Cardiac septum (tissue), 1 donor: ENCODE measurements around the gene PLA2G1B. TPM values are rescaled to one million over a fixed set of nuclear protein-coding genes. Genes with fewer than 3 reads are reported as not detected.

ENCODE experiments used
- DNase-seq: peaks from one replicate; pipeline ENCODE4 v3.0.0-alpha.2; 2020; ENCODE audit warnings: low spot score
- intact Hi-C: fragments of 100-400 bp; cut with DNase I; formaldehyde crosslinking; loops from one replicate; pipeline ENCODE4 v1.14.0; 2022
- total RNA-seq: library from RNA; stranded (reverse); fragmentation: NEBNext Ultra II Directional; extraction: Animal tissue kit (Norgen Biotek cat#: 25700); gene quantifications from one replicate; pipeline ENCODE4 v1.2.1, GENCODE V29; 2021
- donor health status: DM: no; HTN: no; CAD: no.

PLA2G1B gene
- total RNA-seq, 1 donor from 2014 or later, result not detected

- no peak for DNase-seq
- intact Hi-C loops, result no loop called here
Observed at GRCh38 chr12:120332523-120332922, 4.9 kb upstream of the PLA2G1B start.

GRCh38 chr12:120332041-120332440 is 4.5 kb upstream of the PLA2G1B start:
- intact Hi-C loops, result no loop called here
- no peak for DNase-seq

GRCh38 chr12:120331390-120331789 is 3.8 kb upstream of the PLA2G1B start:
- no peak for DNase-seq
- intact Hi-C loops, result no loop called here

- intact Hi-C loops, result no loop called here
- DNase-seq, result no peak
Observed at GRCh38 chr12:120328228-120328627, 649 bp upstream of the PLA2G1B start.

GRCh38 chr12:120324841-120325417 is 2.6 kb downstream of the PLA2G1B start:
- DNase-seq, result no peak
- intact Hi-C loops, result no loop called here

- DNase-seq, result no peak
- intact Hi-C loops, result no loop called here
Observed at GRCh38 chr12:120323772-120324171, 3.8 kb downstream of the PLA2G1B start.

- intact Hi-C loops, result no loop called here
- no peak for DNase-seq
Observed at GRCh38 chr12:120321382-120322202, 6.0 kb downstream of the PLA2G1B start.

- peak; percentile 100 for DNase-seq
- intact Hi-C loops, result no loop called here
Observed at GRCh38 chr12:120317224-120318105, 10.1 kb downstream of the PLA2G1B start.

- no peak for DNase-seq
- intact Hi-C loops, result no loop called here
Observed at GRCh38 chr12:120316798-120317223, 10.8 kb downstream of the PLA2G1B start.

GRCh38 chr12:120314220-120314619 is 13.4 kb downstream of the PLA2G1B start:
- no peak for DNase-seq
- intact Hi-C loops, result no loop called here

GRCh38 chr12:120301962-120302815 is 25.4 kb downstream of the PLA2G1B start, which contains the start of gene SIRT4:
Gene SIRT4, plus strand, starts transcription at chr12:120302321. Its CDS starts 1,241 bp downstream, at chr12:120303562.
- intact Hi-C loops, result no loop called here
- DNase-seq, result peak; percentile 91

- DNase-seq, result no peak
- intact Hi-C loops, result no loop called here
Observed at GRCh38 chr12:120292661-120293531, 34.7 kb downstream of the PLA2G1B start, which contains the start of gene RNU4-1. Gene RNU4-1, minus strand, starts transcription at chr12:120293237.

GRCh38 chr12:120292411-120292660 is 35.2 kb downstream of the PLA2G1B start:
- intact Hi-C loops, result no loop called here
- DNase-seq, result no peak

GRCh38 chr12:120290609-120291305 is 36.8 kb downstream of the PLA2G1B start:
- intact Hi-C loops, result loop anchor here (2.0 kb wide), 1 partner anchor 24 kb away; no protein-coding TSS in a partner anchor
- DNase-seq, result no peak

GRCh38 chr12:120287491-120287890 is 40.1 kb downstream of the PLA2G1B start:
- DNase-seq, result no peak
- intact Hi-C loops, result no loop called here

- intact Hi-C loops, result no loop called here
- no peak for DNase-seq
Observed at GRCh38 chr12:120286768-120287490, 40.6 kb downstream of the PLA2G1B start.

GRCh38 chr12:120284381-120284780 is 43.2 kb downstream of the PLA2G1B start:
- intact Hi-C loops, result no loop called here
- no peak for DNase-seq
